Renal cortex interstitium (tissue), 11 donors: ENCODE measurements around the gene RNU2-1. TPM values are rescaled to one million over a fixed set of nuclear protein-coding genes. Genes with fewer than 3 reads are reported as not detected.
"Not testable (repeated sequence)": the region's sequence is repeated elsewhere in the genome, so short reads cannot be mapped to it uniquely, and the experiment has no call there.

ENCODE experiments used
- DNase-seq, 11 donors: peaks; one replicate each; pipeline ENCODE4 v3.0.0-alpha.2; 2013; ENCODE audit warnings: low read depth in 9 of 11, low spot score in 4 of 11; ENCODE audit errors: extremely low read depth in 1 of 11
- polyA plus RNA-seq, 3 donors: library from polyadenylated mRNA; unstranded; fragments of 120-200 nt; gene quantifications; one replicate each; pipeline ENCODE4 v1.2.1, GENCODE V29; 2013; ENCODE audit not compliant: insufficient read length in 3 of 3

RNU2-1 gene
- polyA plus RNA-seq, 3 donors, result not detected

- DNase-seq, result no peak
These were observed 13.9 kb downstream of the RNU2-1 start for GRCh38 chr17:43219746-43220380.

GRCh38 chr17:43219001-43219400 is 14.8 kb downstream of the RNU2-1 start:
- DNase-seq, result no peak

GRCh38 chr17:43217614-43218087 is 16.1 kb downstream of the RNU2-1 start:
- DNase-seq, result no peak

- DNase-seq, result peak in 1 of 11 donors; percentile 40
These were observed 16.8 kb downstream of the RNU2-1 start for GRCh38 chr17:43216762-43217613.

GRCh38 chr17:43216369-43216761 is 17.4 kb downstream of the RNU2-1 start:
- no peak for DNase-seq

GRCh38 chr17:43215341-43215740 is 18.4 kb downstream of the RNU2-1 start:
- DNase-seq, result no peak

- no peak for DNase-seq
These were observed 20.2 kb downstream of the RNU2-1 start for GRCh38 chr17:43213545-43213944.

- peak in 1 of 11 donors; percentile 18 for DNase-seq
These were observed 20.9 kb downstream of the RNU2-1 start for GRCh38 chr17:43212641-43213490.

- DNase-seq, result peak; percentile 46 to 77 (median 72)
These were observed 22.0 kb downstream of the RNU2-1 start, which contains the start of gene TMEM106A for GRCh38 chr17:43211480-43212402. TMEM106A (plus strand) TSS chr17:43211875; CDS start chr17:43213042, 1,167 bp downstream.

GRCh38 chr17:43211123-43211479 is 22.7 kb downstream of the RNU2-1 start:
- no peak for DNase-seq

- DNase-seq, result no peak
These were observed 23.2 kb downstream of the RNU2-1 start for GRCh38 chr17:43210576-43210975.

- DNase-seq, result not testable (repeated sequence)
These were observed 30.8 kb downstream of the RNU2-1 start for GRCh38 chr17:43203013-43203412.

- no peak for DNase-seq
These were observed 33.6 kb downstream of the RNU2-1 start for GRCh38 chr17:43200127-43200526.

- DNase-seq, result no peak
These were observed 34.1 kb downstream of the RNU2-1 start for GRCh38 chr17:43199633-43200032.

- DNase-seq, result no peak
These were observed 40.5 kb downstream of the RNU2-1 start for GRCh38 chr17:43193251-43193650.

- not testable (repeated sequence) for DNase-seq
These were observed 47.1 kb downstream of the RNU2-1 start for GRCh38 chr17:43186656-43187055.

GRCh38 chr17:43183921-43184320 is 49.9 kb downstream of the RNU2-1 start:
- no peak for DNase-seq
